Epithelial cell of esophagus (primary cell): ENCODE results near the gene IFI16.
"Not testable (repeated sequence)": the region's sequence is repeated elsewhere in the genome, so short reads cannot be mapped to it uniquely, and the experiment has no call there.

ENCODE experiments used
- DNase-seq: peaks from one replicate; pipeline ENCODE4 v3.0.0; 2010; ENCODE audit warnings: low read depth
- H3K4me3 ChIP-seq: 2 replicates; pipeline ENCODE4 v1.5.1; 2011; ENCODE audit warnings: mild to moderate bottlenecking, low read length, control low read depth
- TF ChIP-seq, protein P1 (sequence below): IDR thresholded peaks from 2 replicates; pipeline ENCODE4 v1.5.1; 2011; ENCODE audit warnings: low read depth, mild to moderate bottlenecking, low read length, control low read depth, inconsistent platforms; ENCODE audit not compliant: insufficient read depth; ENCODE audit errors: missing control alignments

Gene IFI16

DNA sequence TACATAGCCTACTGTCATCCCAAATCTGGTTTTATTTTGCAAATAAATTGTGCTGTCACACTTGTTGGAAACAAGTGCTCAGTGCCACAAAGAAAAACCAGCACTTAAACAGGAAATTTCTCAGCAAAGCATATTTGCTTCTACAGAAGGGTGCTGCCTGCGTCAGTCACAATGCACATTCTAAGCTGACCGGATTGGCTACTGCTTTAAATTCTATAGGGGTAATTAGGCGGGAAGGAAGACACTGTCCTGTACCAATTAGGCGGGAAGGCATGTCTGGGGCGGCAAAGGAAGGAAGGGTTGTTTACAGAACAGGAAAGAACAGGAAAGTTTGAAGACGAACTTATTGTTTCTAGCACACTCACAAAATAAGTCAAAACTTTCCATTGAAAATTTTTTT, 2.8 kb downstream of the IFI16 start:
- TF ChIP-seq, protein P1, sequence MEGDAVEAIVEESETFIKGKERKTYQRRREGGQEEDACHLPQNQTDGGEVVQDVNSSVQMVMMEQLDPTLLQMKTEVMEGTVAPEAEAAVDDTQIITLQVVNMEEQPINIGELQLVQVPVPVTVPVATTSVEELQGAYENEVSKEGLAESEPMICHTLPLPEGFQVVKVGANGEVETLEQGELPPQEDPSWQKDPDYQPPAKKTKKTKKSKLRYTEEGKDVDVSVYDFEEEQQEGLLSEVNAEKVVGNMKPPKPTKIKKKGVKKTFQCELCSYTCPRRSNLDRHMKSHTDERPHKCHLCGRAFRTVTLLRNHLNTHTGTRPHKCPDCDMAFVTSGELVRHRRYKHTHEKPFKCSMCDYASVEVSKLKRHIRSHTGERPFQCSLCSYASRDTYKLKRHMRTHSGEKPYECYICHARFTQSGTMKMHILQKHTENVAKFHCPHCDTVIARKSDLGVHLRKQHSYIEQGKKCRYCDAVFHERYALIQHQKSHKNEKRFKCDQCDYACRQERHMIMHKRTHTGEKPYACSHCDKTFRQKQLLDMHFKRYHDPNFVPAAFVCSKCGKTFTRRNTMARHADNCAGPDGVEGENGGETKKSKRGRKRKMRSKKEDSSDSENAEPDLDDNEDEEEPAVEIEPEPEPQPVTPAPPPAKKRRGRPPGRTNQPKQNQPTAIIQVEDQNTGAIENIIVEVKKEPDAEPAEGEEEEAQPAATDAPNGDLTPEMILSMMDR = no peak
- peak; percentile 37 for DNase-seq
- H3K4me3 ChIP-seq = peak overlapping the region; percentile 86

DNA sequence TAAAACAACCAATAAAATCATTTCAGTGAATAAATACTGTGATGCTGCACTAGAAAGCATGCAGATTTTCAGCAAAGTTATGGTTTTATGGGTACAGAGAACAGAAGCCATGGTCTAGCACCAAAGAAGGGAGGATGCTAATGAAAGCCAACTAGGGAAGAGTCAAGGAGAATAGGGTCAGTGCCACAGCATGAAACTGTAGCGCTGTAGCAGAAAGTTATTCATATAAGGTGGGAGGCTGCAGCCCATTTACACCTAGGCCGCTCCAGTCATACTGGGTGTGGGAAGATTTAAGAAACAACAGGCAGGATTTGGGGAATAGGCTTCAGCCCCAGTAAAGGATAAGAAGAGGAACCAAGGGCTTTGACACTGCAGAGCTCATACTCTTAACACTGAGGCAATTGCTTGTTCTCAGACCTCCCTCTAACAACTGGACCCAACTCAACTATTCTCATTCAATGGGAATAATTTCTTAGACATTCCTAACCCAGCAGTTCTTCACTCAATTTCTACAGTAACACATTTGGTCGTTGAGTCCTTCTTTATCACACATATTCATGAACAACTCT, 4.4 kb downstream of the IFI16 start:
- DNase-seq = no peak
- TF ChIP-seq, protein P1 = no peak
- H3K4me3 ChIP-seq = no peak overlapping the region

DNA sequence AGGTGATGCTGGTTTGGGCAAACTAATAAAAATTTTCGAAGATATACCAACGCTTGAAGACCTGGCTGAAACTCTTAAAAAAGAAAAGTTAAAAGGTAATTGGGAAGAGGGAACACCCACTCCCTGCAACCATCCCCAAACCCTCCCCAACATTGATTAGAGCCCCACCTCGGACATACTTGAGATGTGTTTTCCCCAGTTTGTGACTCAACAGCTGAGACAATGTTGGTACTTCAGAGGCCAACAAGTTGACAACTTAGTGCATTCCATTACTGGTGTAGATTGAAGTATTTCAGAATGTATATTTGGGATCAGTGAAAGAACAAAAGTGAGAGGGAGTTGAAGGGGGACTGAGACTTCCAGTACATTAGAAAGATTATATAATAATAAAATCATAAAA, 5.1 kb downstream of the IFI16 start:
- no peak overlapping the region for H3K4me3 ChIP-seq
- TF ChIP-seq, protein P1 = no peak
- DNase-seq = no peak

DNA sequence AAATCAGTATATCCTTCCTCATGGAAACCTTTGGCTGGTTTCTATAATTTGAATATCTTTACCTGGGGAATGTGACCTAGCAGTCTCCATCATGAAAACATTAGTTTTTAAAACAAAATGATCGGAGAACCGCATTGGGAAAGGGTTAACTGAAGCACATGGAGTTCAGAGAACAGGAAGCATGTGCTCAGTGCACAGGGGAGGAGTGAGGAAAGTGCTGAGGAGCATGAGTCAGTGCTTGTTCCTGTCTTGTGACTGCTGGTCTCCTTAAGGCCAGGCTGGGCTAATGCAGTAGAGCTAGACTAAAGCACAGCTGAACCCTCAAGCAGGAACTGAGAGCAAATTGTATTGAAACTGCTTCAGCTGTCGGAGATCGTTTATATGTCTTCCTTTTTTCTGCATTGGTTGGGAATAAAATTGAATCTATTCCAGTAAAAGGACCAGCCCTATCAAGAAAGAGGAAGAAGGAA, 5.8 kb downstream of the IFI16 start:
- peak; percentile 92 for DNase-seq
- TF ChIP-seq, protein P1 = no peak
- H3K4me3 ChIP-seq = no peak overlapping the region

DNA sequence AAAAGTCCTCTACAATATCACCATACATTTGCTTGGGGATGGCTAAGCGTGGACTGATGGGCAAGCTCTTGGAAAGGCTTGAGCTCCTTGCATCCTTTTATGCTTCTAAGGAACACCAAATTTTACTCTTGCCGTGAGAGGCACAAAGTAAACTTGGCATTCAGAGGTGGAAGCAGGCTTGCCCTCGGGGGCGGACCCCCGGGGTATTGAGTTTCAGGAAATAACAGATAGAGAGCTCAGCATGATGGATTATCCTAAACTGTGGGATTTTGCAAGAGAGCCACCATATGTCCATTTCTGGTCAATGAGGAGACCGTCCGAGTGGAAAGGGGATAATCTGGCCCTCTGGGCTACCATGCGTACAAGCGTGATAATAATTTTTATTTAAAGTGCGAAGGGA, 14.0 kb downstream of the IFI16 start:
- no peak overlapping the region for H3K4me3 ChIP-seq
- no peak for DNase-seq
- TF ChIP-seq, protein P1 = no peak

DNA sequence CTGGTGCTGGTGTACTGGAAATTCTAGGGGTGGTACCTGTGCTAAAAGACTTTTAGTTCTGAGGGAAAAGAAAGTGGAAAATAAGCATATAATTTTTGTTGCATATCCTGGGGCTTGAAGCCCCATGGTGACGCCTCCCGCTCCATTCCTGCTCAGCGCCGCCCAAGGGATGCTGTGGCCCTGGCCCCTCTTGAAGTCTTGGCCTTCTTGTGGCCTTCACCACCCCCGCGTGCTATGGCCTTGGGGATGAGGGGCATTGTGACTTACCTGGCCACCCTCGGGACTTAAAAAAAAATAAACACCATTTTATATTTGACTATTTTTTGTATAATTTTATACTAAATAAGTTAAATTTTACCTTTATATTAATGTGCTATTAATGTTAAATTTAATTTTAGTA, 15.3 kb downstream of the IFI16 start:
- no peak overlapping the region for H3K4me3 ChIP-seq
- TF ChIP-seq, protein P1 = no peak
- no peak for DNase-seq

DNA sequence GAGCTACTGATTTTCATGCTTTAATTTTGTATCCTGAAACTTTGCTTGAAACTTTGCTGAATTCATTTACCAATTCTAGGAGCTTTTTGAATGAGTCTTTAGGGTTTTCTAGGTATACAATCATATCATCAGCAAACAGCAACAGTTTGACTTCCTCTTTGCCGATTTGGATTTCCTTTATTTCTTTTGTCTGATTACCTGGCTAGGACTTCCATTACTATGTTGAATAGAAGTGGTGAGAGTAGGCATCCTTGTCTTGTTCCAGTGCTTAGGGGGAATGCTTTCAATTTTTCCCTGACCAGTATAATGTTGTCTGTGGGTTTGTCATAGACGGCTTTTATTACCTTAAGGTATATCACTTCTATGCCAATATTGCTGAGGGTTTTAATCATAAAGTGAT, 17.1 kb downstream of the IFI16 start:
- not testable (repeated sequence) for H3K4me3 ChIP-seq, DNase-seq
